CD4-positive, alpha-beta T cell (primary cell): Measurements from ENCODE around the gene ADGRG6. TPM values are rescaled to one million over a fixed set of nuclear protein-coding genes. Genes with fewer than 3 reads are reported as not detected.

Source experiments
- ATAC-seq: fragments of 200-7000 bp; cut with Tn5 transposase; one replicate; pipeline ENCODE4 v1.10.0; 2022; ENCODE audit warnings: mild to moderate bottlenecking; ENCODE audit not compliant: poor library complexity
- CTCF ChIA-PET: fragments of 350-600 bp; sonication (Branson Sonifier 250); formaldehyde crosslinking; loops from one replicate; lab custom pipeline; 2021; ENCODE audit warnings: antibody characterized with exemption, inconsistent platforms; lab: Charles Lee
- POLR2A ChIA-PET: fragments of 350-600 bp; sonication (Branson Sonifier 250); formaldehyde crosslinking; loops from one replicate; lab custom pipeline; 2021; ENCODE audit warnings: antibody characterized with exemption, inconsistent platforms; lab: Charles Lee
- DNase-seq, 14 experiments: peaks; one replicate each; pipeline ENCODE4 v3.0.0-alpha.2; 2013 to 2020; ENCODE audit warnings: mixed read lengths in 2 of 14
- H3K27ac ChIP-seq, 2 donors: one replicate each; pipeline versions ENCODE4 v1.5.1 to v1.7.0; 2013; ENCODE audit warnings: low read length in 2 of 2, low read depth in 1 of 2, mild to moderate bottlenecking in 1 of 2
- H3K27me3 ChIP-seq, 2 experiments: 1 replicate in 1 of 2; 2 replicates in 1 of 2; pipeline versions ENCODE4 v1.6.1 to v1.7.0; 2013; ENCODE audit warnings: low read length in 2 of 2, control low read depth in 1 of 2, mild to moderate bottlenecking in 1 of 2, moderate library complexity in 1 of 2; ENCODE audit not compliant: insufficient read depth in 2 of 2, control insufficient read depth in 1 of 2
- H3K36me3 ChIP-seq: one replicate; pipeline ENCODE4 v1.6.1; 2013; ENCODE audit warnings: low read length, control low read depth; ENCODE audit not compliant: insufficient read depth
- H3K4me1 ChIP-seq: one replicate; pipeline ENCODE4 v1.6.1; 2013; ENCODE audit warnings: low read length, control low read depth; ENCODE audit not compliant: insufficient read depth
- H3K4me3 ChIP-seq: one replicate; pipeline ENCODE4 v1.5.1; 2013; ENCODE audit warnings: mild to moderate bottlenecking, low read length, moderate library complexity
- H3K9me3 ChIP-seq, 2 experiments: 1 replicate in 1 of 2; 2 replicates in 1 of 2; pipeline versions ENCODE4 v1.6.1 to v1.7.0; 2013; ENCODE audit warnings: low read length in 2 of 2, mild to moderate bottlenecking in 2 of 2, control low read depth in 1 of 2, moderate library complexity in 1 of 2; ENCODE audit not compliant: control insufficient read depth in 1 of 2, insufficient read depth in 1 of 2
- H3K27ac Mint-ChIP-seq: one replicate; pipeline ENCODE4 v1.8.0; 2020; ENCODE audit warnings: mixed read lengths
- H3K27me3 Mint-ChIP-seq: one replicate; pipeline ENCODE4 v1.8.0; 2021; ENCODE audit warnings: mixed read lengths
- H3K36me3 Mint-ChIP-seq: one replicate; pipeline ENCODE4 v1.8.0; 2021; ENCODE audit warnings: low read depth, mixed read lengths
- H3K4me1 Mint-ChIP-seq: one replicate; pipeline ENCODE4 v1.8.0; 2021; ENCODE audit warnings: low read depth, mixed read lengths
- H3K4me3 Mint-ChIP-seq: one replicate; pipeline ENCODE4 v1.8.0; 2020; ENCODE audit warnings: mild to moderate bottlenecking, mixed read lengths
- H3K9me3 Mint-ChIP-seq: one replicate; pipeline ENCODE4 v1.8.0; 2020; ENCODE audit warnings: mixed read lengths
- intact Hi-C, 2 experiments: fragments of 100-400 bp; cut with DNase I in 1 of 2; cut with micrococcal nuclease in 1 of 2; formaldehyde crosslinking; loops; one replicate each; pipeline versions ENCODE4 v1.15.1 to v1.9.0; 2023 to 2025; cut with DNase I, micrococcal nuclease
- total RNA-seq, 174 experiments: library from RNA in 2 of 174; stranded (reverse) in 2 of 174; gene quantifications; one replicate each; pipeline ENCODE4 v1.2.3 and lab custom pipeline; 2021 to 2026
- TF ChIP-seq, protein P1 (sequence below): fragments of 200-600 bp; IDR thresholded peaks from one replicate; pipeline ENCODE4 v1.8.0; 2022; ENCODE audit warnings: antibody characterized with exemption, mild to moderate bottlenecking

The ADGRG6 gene
- total RNA-seq, 2 experiments from 2014 or later, result 0.31 to 0.63 TPM

DNA sequence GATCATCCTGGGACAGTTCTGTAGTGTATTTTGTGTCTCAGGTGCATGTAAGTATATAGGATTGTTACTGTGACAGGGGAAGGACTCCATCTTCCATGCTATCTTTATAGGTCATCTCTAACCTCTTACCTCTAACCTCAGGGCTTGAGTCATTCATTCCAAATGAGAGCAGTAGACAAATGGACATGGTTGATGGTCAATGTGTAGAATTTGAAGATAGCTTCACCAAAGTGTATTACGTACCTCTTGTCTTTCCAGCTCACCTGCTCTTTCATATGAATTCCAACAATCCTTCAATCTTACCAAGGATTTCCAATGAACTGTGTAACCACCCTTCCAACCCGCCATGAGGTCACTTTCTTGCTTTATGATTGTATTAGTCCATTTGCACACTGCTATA, 8.7 kb upstream of the ADGRG6 start:
- POLR2A ChIA-PET, result no interaction called here
- CTCF ChIA-PET, result no interaction called here
- Mint-ChIP-seq H3K27ac (no peak overlapping the region), H3K36me3 (no peaks in the 10 kb centered on the region), H3K27me3 (peaks cover 4% of the 10 kb centered on the region), H3K9me3 (no peaks in the 10 kb centered on the region), H3K4me3 (no peak overlapping the region), H3K4me1 (no peaks in the 10 kb centered on the region)
- H3K4me1 ChIP-seq, result no peaks in the 10 kb centered on the region
- no peaks in the 10 kb centered on the region for H3K9me3 ChIP-seq
- DNase-seq, result no peak
- intact Hi-C loops, result no loop called here
- no peaks in the 10 kb centered on the region for H3K27me3 ChIP-seq
- ATAC-seq, result no peak
- TF ChIP-seq, protein P1, sequence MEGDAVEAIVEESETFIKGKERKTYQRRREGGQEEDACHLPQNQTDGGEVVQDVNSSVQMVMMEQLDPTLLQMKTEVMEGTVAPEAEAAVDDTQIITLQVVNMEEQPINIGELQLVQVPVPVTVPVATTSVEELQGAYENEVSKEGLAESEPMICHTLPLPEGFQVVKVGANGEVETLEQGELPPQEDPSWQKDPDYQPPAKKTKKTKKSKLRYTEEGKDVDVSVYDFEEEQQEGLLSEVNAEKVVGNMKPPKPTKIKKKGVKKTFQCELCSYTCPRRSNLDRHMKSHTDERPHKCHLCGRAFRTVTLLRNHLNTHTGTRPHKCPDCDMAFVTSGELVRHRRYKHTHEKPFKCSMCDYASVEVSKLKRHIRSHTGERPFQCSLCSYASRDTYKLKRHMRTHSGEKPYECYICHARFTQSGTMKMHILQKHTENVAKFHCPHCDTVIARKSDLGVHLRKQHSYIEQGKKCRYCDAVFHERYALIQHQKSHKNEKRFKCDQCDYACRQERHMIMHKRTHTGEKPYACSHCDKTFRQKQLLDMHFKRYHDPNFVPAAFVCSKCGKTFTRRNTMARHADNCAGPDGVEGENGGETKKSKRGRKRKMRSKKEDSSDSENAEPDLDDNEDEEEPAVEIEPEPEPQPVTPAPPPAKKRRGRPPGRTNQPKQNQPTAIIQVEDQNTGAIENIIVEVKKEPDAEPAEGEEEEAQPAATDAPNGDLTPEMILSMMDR, result no peak
- no peaks in the 10 kb centered on the region for H3K36me3 ChIP-seq
- H3K4me3 ChIP-seq, result no peak overlapping the region
- H3K27ac ChIP-seq, result no peak overlapping the region

DNA sequence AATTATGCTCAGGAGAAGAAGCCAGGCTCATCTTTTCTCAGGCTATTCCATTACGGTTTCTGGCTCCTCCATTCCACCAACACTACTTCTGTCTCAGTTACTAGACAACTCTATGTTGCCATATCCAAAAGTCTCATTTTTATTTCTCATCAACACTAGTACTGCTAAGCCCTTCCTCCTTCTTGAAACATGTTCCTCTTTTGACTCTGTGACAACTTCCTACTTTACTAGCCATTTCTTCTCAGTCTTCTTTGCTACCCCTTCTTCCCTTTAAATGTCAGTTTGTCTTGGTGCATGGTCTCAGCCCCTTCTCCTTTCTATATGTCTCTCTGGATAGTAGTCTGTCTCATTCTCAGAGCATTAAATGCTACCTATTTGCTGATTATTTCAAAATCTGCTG, 7.1 kb upstream of the ADGRG6 start:
- H3K4me3 Mint-ChIP-seq, result no peak overlapping the region
- CTCF ChIA-PET, result no interaction called here
- intact Hi-C loops, result no loop called here
- Histone ChIP-seq H3K27me3 (no peaks in the 10 kb centered on the region), H3K27ac (no peak overlapping the region), H3K9me3 (no peaks in the 10 kb centered on the region), H3K4me1 (no peaks in the 10 kb centered on the region), H3K36me3 (no peaks in the 10 kb centered on the region), H3K4me3 (no peak overlapping the region)
- H3K9me3 Mint-ChIP-seq, result no peaks in the 10 kb centered on the region
- no peak overlapping the region for H3K27ac Mint-ChIP-seq
- no peaks in the 10 kb centered on the region for H3K4me1 Mint-ChIP-seq
- POLR2A ChIA-PET, result no interaction called here
- H3K36me3 Mint-ChIP-seq, result no peaks in the 10 kb centered on the region
- ATAC-seq (no peak), DNase-seq (peak in 3 of 14 experiments; percentile 5 to 17 (median 13))
- peaks cover 4% of the 10 kb centered on the region for H3K27me3 Mint-ChIP-seq
- TF ChIP-seq, protein P1, result no peak

DNA sequence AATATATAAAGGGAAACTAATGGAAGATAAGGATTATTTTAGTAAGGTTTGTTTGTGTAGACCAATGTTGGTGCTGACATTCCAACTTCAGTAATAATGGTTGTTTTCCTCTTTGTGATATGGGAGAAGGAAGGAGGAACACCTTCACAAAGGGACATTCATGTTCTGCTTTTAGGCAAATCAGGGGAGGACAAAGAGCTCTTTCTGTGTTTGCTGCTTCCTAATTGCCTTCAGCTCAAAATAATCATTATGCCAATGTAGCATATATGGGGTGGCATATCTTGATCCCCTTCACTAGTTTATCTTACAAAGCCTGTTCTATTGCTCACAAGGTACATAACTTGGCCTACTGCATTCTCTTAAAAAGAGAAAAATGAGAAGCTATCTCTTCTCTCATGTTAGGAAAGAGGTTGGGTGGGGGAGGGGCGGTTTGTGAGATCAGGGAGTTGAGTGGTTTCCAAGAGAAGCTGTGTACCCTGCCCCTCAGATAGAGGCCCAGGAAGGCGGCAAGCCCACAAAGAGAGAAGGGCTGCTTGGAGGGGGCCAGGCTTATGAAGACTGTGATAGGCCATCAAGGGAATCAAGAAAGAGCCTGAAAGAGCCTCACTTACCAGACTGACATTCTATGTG, 4.7 kb upstream of the ADGRG6 start:
- H3K27me3 Mint-ChIP-seq, result peaks cover 9% of the 10 kb centered on the region
- Histone ChIP-seq H3K9me3 (no peaks in the 10 kb centered on the region), H3K36me3 (no peaks in the 10 kb centered on the region), H3K4me3 (no peak overlapping the region), H3K4me1 (peaks cover 9% of the 10 kb centered on the region), H3K27me3 (peaks cover 0 to 7% of the 10 kb centered on the region in 2 experiments), H3K27ac (no peak overlapping the region)
- DNase-seq, result no peak
- H3K27ac Mint-ChIP-seq, result no peak overlapping the region
- TF ChIP-seq, protein P1, result no peak
- H3K36me3 Mint-ChIP-seq, result no peaks in the 10 kb centered on the region
- ChIA-PET POLR2A (no interaction called here), CTCF (no interaction called here)
- no peak for ATAC-seq
- H3K9me3 Mint-ChIP-seq, result no peaks in the 10 kb centered on the region
- H3K4me3 Mint-ChIP-seq, result no peak overlapping the region
- peaks cover 6% of the 10 kb centered on the region for H3K4me1 Mint-ChIP-seq
- intact Hi-C loops, result no loop called here
